NCI-H526 treated with DMSO at 0.1 percent for 48 hours (cell line): ENCODE results near the gene ZDBF2.
"Not testable (repeated sequence)": the region's sequence is repeated elsewhere in the genome, so short reads cannot be mapped to it uniquely, and the experiment has no call there.

ENCODE experiments used
- DNase-seq: peaks from one replicate; lab custom pipeline; 2025; lab: John Stamatoyannopoulos, UW

Gene ZDBF2

DNA sequence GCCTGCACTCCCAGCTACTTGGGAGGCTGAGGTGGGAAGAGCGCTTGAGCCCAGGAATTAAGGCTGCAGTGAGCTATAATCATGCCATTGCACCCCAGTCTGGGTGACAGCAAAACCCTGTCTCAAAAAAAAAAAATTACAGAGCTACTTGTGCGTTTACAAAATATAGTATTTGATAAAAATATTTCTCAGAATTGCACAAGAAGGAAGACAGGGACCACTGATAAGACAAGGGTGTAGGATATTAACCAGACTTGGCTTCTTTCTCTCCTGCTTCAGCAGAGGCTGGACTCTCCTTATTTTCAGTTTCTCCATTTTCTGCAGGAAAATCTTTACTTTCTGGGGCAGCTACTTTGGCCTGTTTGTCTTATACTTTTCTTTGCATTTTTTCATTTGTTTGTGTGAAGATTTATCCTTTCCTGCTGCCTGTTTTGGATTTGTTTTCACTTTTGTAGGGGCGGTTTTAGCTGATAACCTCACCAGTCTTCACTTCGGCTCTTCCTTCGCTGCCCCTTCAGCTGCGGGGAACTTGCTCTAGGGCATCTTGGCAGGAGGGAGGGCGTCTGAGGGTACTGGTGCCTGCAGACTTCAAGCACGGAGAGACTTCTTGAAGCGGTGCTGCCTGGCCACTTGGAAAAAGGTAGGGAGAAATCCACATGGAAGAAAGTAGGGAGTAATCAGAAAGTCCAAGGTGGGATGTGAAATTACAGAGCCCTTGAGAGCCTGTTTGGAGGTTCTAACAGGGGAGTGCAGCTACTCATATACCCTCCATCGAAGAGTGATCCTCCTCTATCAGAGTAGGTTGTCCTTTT, 14.9 kb upstream of the ZDBF2 start:
- DNase-seq: no peak

GRCh38 chr2:206260188-206261012, 14.1 kb upstream of the ZDBF2 start:
- no peak for DNase-seq

DNA sequence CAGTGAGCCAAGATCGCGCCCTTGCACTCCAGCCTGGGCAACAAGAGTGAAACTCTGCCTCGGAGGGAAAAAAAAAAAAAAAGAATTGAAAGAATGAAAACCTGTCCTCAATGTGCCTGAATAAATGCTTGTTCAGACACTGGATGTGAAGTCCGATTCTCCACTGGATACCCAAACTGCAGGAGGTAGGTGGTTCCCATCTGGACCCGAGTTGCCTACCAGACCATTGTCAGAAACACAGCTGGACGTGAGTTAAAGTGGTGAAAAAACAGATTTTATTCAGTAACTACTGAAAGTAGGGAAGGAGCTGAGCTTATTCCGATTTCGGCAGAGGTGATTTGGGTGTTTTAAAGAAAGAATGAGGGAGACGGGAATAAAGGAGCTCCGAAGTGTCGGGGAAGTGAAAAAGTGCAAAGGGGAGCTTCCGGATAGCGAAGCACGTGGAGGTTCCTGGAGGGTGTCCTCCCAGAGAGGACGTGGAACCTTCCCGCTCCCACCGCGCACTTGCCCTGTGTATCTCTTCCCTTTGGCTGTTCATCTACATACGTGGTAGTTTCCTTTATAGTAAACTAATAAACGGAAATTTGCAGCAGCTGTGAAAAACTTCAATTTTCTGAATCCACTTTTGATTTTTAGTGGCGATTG, 10.4 kb upstream of the ZDBF2 start:
- DNase-seq: no peak

DNA sequence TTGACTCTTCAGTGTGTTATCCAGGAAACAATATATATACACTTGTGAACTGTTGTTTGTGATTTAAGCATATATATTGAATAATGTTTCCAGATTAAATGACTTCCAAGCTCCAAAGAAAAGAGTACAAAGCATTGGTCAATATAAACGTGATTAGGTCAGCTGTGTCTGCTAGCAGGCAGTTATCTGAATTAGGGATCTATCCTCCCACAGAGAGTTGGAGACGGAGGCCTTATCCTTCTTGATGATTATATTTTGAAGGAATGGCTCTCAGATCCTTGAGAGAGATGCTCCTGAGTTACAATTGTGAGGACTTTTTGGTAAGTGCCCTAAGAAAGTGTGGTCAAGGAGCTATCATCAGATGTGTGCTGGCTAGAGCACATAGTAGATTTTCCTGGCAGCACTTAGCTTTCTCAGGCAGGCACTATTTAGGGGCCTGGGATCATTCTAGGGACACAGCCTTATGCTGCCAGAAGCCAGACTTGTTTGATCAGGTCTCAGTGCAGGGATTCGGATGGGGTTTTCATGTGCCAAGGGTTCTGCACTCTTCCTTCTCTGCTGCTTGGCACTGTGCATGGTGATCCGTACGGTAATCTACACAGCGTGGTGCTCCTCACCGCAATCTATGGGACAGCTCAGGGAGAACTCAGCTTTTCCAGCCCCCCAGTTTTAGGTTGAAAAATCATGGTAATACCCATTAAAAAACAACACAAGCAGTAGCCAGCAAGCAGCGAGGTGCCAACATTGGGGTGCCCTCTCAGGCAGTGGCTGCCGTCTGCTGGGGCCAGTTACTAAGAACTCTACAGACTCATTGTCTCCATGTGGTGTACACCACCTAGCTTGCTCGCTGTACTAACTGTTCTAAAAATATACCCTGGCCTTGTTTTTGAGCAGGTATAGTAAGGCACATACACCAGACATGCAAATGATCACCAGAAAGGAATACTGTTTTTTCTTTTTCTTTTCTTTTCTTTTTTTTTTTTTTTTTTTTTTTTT, 8.0 kb upstream of the ZDBF2 start:
- no peak for DNase-seq

GRCh38 chr2:206267567-206267966, 6.9 kb upstream of the ZDBF2 start:
- no peak for DNase-seq

GRCh38 chr2:206271065-206271464, 3.4 kb upstream of the ZDBF2 start:
- DNase-seq: no peak

GRCh38 chr2:206273905-206274304, 558 bp upstream of the ZDBF2 start:
- DNase-seq: no peak

GRCh38 chr2:206275312-206276055, 1.0 kb downstream of the ZDBF2 start:
- DNase-seq: peak; percentile 35

GRCh38 chr2:206276169-206276942, 1.9 kb downstream of the ZDBF2 start:
- DNase-seq: peak; percentile 48

DNA sequence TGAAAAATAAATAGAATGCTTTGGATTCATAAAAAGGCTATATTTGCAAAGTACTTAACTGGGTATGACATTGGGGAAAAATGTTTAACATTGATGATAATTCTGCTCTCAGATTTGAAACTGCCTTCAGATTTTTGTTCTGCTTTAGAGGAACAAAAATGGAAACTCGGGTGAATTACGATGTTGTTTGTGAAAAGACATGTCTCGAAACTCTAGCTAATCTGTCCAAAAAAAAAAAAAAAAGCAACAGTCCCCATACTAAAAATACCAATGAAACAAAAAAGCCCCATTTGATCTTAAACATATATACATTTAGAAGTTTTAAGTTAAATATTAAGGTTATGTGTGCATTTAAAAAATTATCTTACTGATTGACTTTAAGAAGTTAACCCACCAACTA, 3.0 kb downstream of the ZDBF2 start:
- no peak for DNase-seq

DNA sequence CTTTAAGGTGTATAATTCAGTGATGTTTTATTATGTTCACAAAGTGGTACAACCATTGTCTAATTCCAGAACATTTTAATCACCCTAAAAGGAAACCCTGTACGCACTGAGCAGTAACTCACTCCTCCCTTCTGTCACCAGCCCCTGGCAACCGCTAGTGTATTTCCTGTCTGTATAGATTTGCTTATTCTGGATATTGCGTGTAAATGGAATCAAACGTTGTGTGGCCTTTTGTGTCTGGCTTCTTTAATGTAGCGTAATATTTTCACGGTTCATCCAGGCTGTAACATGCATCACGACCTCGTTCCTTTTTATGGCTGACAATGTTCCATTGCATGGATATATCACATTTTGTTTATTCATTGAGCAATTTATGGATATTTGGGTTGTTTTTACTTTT, 8.3 kb downstream of the ZDBF2 start:
- no peak for DNase-seq

GRCh38 chr2:206287197-206287596, 12.7 kb downstream of the ZDBF2 start:
- DNase-seq: no peak

- DNase-seq: no peak
Measured at GRCh38 chr2:206289391-206289790, 14.9 kb downstream of the ZDBF2 start.

DNA sequence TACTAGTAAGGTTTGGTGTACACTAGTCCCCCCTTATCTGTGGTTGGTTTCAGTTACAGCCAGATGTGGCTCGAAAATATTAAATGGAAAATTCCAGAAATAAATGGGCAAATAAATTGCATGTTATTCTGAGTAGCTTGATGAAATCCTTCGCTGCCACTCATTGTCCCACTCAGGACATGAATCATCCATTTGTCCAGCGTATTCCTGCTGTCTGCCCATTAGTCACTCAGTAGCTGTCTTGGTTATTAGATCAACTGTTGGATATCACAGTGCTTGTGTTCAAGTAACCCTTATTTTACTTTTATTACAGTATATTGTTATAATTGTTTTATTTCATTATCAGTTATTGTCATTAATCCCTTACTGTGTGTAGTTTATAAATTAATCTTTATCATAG, 21.7 kb downstream of the ZDBF2 start:
- DNase-seq: no peak

- DNase-seq: not testable (repeated sequence)
Measured at GRCh38 chr2:206299608-206300007, 25.1 kb downstream of the ZDBF2 start.

GRCh38 chr2:206305523-206306245, 31.2 kb downstream of the ZDBF2 start:
- no peak for DNase-seq

- DNase-seq: no peak
Measured at GRCh38 chr2:206311026-206311425, 36.6 kb downstream of the ZDBF2 start.

GRCh38 chr2:206316141-206316540, 41.7 kb downstream of the ZDBF2 start:
- no peak for DNase-seq

DNA sequence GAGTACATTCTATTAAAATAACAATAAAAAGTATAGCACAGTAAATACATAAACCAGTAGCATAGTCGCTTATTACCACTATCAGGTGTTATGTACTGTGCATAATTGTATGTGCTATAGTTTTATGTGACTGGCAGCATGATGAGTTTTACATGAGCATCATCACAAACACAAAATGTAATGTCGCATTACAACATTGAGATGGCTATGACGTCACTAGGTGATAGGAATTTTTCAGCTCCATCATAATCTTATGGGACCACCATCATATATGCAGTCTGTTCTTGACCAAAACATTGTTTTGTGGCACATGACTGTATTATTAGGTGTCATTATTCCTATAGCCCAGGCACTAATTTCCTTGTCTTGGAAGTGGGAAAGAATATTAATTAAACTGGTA, 48.6 kb downstream of the ZDBF2 start:
- no peak for DNase-seq
